GM12865 (cell line): ENCODE data around the gene IFNAR1.

Source experiments
- DNase-seq: peaks from one replicate; pipeline ENCODE4 v3.0.0; 2010; ENCODE audit warnings: low read depth
- H3K4me3 ChIP-seq: 2 replicates; pipeline ENCODE4 v1.5.1; 2011; ENCODE audit warnings: mild to moderate bottlenecking, low read depth, low read length, control low read depth
- TF ChIP-seq, protein P1 (sequence below): IDR thresholded peaks from 2 replicates; pipeline ENCODE4 v1.5.1; 2011; ENCODE audit warnings: low read length, control low read depth, low read depth, inconsistent platforms; ENCODE audit not compliant: insufficient read depth; ENCODE audit errors: missing control alignments

Gene IFNAR1

DNA sequence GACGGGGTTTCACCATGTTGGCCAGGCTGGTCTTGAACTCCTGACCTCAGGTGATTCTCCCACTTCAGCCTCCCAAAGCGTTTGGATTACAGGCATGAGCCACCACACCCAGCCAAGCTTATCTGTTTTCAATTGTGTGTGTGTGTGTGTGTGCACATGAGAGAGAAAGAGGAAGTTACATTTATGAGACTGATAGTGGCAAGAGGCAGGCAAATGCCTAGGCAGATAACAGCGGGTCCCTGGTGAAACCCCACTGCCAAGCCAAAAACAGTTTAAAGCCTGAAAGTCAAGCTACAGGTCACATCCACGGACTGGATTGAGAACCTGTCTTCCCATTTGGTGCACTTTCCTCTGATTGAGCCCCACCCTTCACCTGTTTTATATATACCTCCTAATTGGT, 43.4 kb downstream of the IFNAR1 start:
- TF ChIP-seq, protein P1, sequence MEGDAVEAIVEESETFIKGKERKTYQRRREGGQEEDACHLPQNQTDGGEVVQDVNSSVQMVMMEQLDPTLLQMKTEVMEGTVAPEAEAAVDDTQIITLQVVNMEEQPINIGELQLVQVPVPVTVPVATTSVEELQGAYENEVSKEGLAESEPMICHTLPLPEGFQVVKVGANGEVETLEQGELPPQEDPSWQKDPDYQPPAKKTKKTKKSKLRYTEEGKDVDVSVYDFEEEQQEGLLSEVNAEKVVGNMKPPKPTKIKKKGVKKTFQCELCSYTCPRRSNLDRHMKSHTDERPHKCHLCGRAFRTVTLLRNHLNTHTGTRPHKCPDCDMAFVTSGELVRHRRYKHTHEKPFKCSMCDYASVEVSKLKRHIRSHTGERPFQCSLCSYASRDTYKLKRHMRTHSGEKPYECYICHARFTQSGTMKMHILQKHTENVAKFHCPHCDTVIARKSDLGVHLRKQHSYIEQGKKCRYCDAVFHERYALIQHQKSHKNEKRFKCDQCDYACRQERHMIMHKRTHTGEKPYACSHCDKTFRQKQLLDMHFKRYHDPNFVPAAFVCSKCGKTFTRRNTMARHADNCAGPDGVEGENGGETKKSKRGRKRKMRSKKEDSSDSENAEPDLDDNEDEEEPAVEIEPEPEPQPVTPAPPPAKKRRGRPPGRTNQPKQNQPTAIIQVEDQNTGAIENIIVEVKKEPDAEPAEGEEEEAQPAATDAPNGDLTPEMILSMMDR = no peak
- H3K4me3 ChIP-seq = no peak overlapping the region
- DNase-seq = peak; percentile 41

- DNase-seq = no peak
- TF ChIP-seq, protein P1 = no peak
- no peak overlapping the region for H3K4me3 ChIP-seq
Observed at GRCh38 chr21:33368576-33368975, 43.8 kb downstream of the IFNAR1 start.

DNA sequence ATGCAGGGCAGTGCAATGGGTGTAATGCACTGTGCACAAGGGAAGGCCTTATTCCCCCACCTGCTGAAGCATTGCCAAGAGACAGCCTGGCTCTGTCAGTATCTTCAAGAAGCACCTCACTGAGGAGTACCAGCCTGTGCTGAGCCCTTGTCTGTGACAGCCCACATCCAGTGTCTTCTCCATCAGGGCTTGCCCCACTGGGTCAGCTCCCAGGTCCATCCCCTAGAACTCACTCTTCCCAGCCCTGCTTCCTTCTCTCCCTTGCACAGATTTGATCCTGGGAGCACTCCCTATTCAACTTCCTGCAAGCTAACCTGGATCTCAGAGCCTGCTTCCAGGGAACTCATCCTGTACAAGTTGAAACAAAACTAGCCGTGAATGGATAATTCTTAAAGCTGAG, 44.8 kb downstream of the IFNAR1 start:
- no peak overlapping the region for H3K4me3 ChIP-seq
- TF ChIP-seq, protein P1 = no peak
- no peak for DNase-seq

GRCh38 chr21:33370305-33370704, 45.5 kb downstream of the IFNAR1 start:
- DNase-seq = no peak

GRCh38 chr21:33371366-33371765, 46.6 kb downstream of the IFNAR1 start:
- no peak overlapping the region for H3K4me3 ChIP-seq
- no peak for DNase-seq
- TF ChIP-seq, protein P1 = no peak

More at GRCh38 chr21:33370305-33370704, 45.5 kb downstream of the IFNAR1 start:
- TF ChIP-seq, protein P1 = no peak
- no peak overlapping the region for H3K4me3 ChIP-seq

DNA sequence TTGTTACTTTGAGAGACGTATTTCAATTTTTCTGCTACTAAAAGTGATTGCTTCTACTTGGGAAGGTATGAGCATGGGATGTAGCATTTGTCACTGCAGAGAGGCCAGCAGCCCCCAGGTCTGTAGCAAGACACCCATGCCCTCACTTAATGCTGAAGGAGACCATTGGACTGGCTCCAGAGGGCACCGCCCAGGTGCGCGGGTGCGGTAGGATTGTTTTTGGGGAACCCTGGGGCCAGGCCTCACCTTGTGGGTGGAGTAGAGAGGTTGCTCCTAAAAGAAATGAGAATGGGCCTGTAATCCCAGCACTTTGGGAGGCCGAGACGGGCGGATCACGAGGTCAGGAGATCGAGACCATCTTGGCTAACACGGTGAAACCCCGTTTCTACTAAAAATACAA, 47.8 kb downstream of the IFNAR1 start:
- no peak overlapping the region for H3K4me3 ChIP-seq
- TF ChIP-seq, protein P1 = no peak

DNA sequence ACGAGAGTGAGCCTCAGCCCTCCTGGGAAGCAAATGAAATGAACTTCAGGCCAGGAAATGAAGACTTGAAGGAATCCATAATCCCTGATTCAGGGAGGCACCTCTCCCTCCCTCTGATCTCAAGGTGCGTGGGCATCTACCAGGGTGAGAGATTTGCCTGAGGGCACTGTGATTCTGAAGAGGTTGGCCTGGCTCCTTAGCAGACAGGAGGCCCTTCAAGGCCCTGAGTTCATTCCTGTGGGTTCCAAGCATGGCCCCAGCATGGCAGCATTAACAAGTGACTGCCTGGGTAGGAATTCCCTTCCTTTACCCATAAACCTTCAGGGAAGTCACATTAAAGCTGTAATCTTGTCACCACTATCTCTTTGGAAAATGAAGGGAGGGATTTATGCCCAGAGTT, 48.7 kb downstream of the IFNAR1 start:
- DNase-seq = no peak
- TF ChIP-seq, protein P1 = no peak
- H3K4me3 ChIP-seq = no peak overlapping the region

More for the DNA sequence above, 47.8 kb downstream of the IFNAR1 start:
- DNase-seq = no peak
